ENCODE data around the gene SOD3. TPM values are rescaled to one million over a fixed set of nuclear protein-coding genes. Genes with fewer than 3 reads are reported as not detected.

The SOD3 gene
- total and polyA plus RNA-seq, 10 of the 15 experiments (the other 5 are each of a cell fraction or from before 2014, with no cell fraction given): not detected

DNA sequence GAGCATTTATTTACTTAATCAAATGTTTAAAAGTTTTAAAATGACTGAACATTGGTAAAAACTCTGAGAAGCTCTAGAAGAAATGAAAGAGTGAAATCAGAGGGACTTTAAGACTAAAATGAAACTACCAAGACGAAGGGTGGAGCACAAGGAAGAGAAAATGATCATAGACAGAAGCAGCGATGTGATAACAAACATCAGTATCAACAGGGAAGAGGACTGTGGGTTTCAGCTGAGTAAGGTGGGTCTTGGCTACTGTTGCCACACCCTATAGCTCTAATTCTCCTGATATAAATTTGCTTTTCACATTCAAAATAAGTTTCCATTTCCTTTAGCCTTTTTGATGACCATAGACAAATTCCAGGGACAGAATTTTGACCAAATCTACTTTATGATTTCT is 18.4 kb downstream of the SOD3 start:
- no peaks in the 10 kb centered on the region for H3K27me3 ChIP-seq (replicated peaks in 1 of 2; ENCODE audit: control insufficient read depth in 2 of 2, insufficient read depth in 2 of 2, low read length in 1 of 2)
- RAD21 ChIA-PET (ENCODE audit: unreplicated experiment): no interaction called here
- ATAC-seq (no peak), DNase-seq (ENCODE audit: low read depth, low spot score) (no peak), FAIRE-seq (no peak)
- H2AFZ ChIP-seq (ENCODE audit: control insufficient read depth, low read depth, low read length): no peak overlapping the region
- H3K27ac ChIP-seq (ENCODE audit: control insufficient read depth, insufficient read depth): no peak overlapping the region
- no peaks in the 10 kb centered on the region for H3K36me3 ChIP-seq (ENCODE audit: control insufficient read depth in 2 of 2, insufficient read depth in 2 of 2, low read length in 1 of 2)
- no peaks in the 10 kb centered on the region for H3K4me1 ChIP-seq (ENCODE audit: control insufficient read depth, insufficient read depth, low read length)
- POLR2A ChIA-PET: no interaction called here
- intact Hi-C loops (cut with micrococcal nuclease; ENCODE audit: unreplicated experiment): no loop called here
- SMC1A ChIA-PET (ENCODE audit: uncharacterized antibody, unreplicated experiment): no interaction called here
- H3K79me2 ChIP-seq (ENCODE audit: control insufficient read depth, insufficient read depth, low read length): no peaks in the 10 kb centered on the region
- H3K9ac ChIP-seq (ENCODE audit: control insufficient read depth, insufficient read depth, low read length): no peak overlapping the region
- H3K9me3 ChIP-seq (replicated peaks; ENCODE audit: control insufficient read depth, insufficient read depth, low read length): no peaks in the 10 kb centered on the region; the same call in 2 of the 3 replicates
- no TSS peak for BruUV-seq (replicated peaks)
- no peaks in the 10 kb centered on the region for H4K20me1 ChIP-seq (ENCODE audit: control insufficient read depth, insufficient read depth)
- 43% methylated on average over 2 of the region's 2 CpGs for WGBS (ENCODE audit: insufficient coverage, insufficient replicate concordance, low lambda C conversion rate, missing lambda C conversion rate)
- H3K4me3 ChIP-seq: no peak overlapping the region
- CTCF ChIA-PET: no interaction called here
- in situ Hi-C loops (cut with MboI): no loop called here
- no peak overlapping the region for H3K4me2 ChIP-seq (ENCODE audit: control insufficient read depth, insufficient read depth)
- TF ChIP-seq JUND (IDR thresholded peaks at IDR 0.05; ENCODE audit: low read depth, low read length) (no peak), SUPT20H (IDR thresholded peaks at IDR 0.05; ENCODE audit: borderline replicate concordance, control insufficient read depth, low read depth, low read length) (no peak), IRF3 (IDR thresholded peaks at IDR 0.05) (no peak), NFYA (IDR thresholded peaks at IDR 0.05; ENCODE audit: borderline replicate concordance, low read depth, low read length) (no peak), ZNF217 (IDR thresholded peaks at IDR 0.05) (no peak), KLF5 (IDR thresholded peaks at IDR 0.05; ENCODE audit: partially characterized antibody) (no peak), CEBPB (IDR thresholded peaks at IDR 0.05; ENCODE audit: borderline replicate concordance in 1 of 2, low read depth in 2 of 2, low read length in 2 of 2) (no peak), MXI1 (IDR thresholded peaks at IDR 0.05; ENCODE audit: low read depth, low read length) (no peak)
- TF ChIP-seq, protein P1, sequence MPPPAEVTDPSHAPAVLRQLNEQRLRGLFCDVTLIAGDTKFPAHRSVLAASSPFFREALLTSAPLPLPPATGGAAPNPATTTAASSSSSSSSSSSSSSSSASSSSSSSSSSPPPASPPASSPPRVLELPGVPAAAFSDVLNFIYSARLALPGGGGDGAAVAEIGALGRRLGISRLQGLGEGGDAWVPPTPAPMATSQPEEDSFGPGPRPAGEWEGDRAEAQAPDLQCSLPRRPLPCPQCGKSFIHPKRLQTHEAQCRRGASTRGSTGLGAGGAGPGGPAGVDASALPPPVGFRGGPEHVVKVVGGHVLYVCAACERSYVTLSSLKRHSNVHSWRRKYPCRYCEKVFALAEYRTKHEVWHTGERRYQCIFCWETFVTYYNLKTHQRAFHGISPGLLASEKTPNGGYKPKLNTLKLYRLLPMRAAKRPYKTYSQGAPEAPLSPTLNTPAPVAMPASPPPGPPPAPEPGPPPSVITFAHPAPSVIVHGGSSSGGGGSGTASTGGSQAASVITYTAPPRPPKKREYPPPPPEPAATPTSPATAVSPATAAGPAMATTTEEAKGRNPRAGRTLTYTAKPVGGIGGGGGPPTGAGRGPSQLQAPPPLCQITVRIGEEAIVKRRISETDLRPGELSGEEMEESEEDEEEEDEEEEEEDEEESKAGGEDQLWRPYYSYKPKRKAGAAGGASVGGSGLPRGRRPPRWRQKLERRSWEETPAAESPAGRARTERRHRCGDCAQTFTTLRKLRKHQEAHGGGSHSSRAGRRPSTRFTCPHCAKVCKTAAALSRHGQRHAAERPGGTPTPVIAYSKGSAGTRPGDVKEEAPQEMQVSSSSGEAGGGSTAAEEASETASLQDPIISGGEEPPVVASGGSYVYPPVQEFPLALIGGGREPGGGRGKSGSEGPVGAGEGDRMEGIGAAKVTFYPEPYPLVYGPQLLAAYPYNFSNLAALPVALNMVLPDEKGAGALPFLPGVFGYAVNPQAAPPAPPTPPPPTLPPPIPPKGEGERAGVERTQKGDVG (CRISPR knock-in tag; IDR thresholded peaks at IDR 0.05): no peak
- TF ChIP-seq, protein P2, sequence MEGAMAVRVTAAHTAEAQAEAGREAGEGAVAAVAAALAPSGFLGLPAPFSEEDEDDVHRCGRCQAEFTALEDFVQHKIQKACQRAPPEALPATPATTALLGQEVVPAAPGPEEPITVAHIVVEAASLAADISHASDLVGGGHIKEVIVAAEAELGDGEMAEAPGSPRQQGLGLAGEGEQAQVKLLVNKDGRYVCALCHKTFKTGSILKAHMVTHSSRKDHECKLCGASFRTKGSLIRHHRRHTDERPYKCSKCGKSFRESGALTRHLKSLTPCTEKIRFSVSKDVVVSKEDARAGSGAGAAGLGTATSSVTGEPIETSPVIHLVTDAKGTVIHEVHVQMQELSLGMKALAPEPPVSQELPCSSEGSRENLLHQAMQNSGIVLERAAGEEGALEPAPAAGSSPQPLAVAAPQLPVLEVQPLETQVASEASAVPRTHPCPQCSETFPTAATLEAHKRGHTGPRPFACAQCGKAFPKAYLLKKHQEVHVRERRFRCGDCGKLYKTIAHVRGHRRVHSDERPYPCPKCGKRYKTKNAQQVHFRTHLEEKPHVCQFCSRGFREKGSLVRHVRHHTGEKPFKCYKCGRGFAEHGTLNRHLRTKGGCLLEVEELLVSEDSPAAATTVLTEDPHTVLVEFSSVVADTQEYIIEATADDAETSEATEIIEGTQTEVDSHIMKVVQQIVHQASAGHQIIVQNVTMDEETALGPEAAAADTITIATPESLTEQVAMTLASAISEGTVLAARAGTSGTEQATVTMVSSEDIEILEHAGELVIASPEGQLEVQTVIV (IDR thresholded peaks at IDR 0.05; ENCODE audit: borderline replicate concordance, partially characterized antibody): no peak
- TF ChIP-seq, protein P3, sequence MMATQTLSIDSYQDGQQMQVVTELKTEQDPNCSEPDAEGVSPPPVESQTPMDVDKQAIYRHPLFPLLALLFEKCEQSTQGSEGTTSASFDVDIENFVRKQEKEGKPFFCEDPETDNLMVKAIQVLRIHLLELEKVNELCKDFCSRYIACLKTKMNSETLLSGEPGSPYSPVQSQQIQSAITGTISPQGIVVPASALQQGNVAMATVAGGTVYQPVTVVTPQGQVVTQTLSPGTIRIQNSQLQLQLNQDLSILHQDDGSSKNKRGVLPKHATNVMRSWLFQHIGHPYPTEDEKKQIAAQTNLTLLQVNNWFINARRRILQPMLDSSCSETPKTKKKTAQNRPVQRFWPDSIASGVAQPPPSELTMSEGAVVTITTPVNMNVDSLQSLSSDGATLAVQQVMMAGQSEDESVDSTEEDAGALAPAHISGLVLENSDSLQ (IDR thresholded peaks at IDR 0.05): no peak

All from GM12878 (cell line).